Testis (tissue), 3 donors: ENCODE data around the gene ABCF3. TPM values are rescaled to one million over a fixed set of nuclear protein-coding genes. Genes with fewer than 3 reads are reported as not detected.
A peak's percentile ranks its signal among the peaks of the same experiment; 100 is the strongest.

Experiments used
- DNase-seq: peaks from one replicate; pipeline ENCODE4 v3.0.0-alpha.2; 2019
- H3K27ac ChIP-seq, 2 donors: fragments of 200-600 bp; sonication (generic); one replicate each; pipeline ENCODE4 v1.5.1; 2019
- H3K27me3 ChIP-seq: fragments of 200-600 bp; sonication (generic); one replicate; pipeline ENCODE4 v1.5.1; 2019
- H3K36me3 ChIP-seq: fragments of 200-600 bp; sonication (generic); one replicate; pipeline ENCODE4 v1.5.1; 2017; ENCODE audit warnings: low read depth; ENCODE audit errors: missing control alignments
- H3K4me1 ChIP-seq: fragments of 200-600 bp; sonication (generic); one replicate; pipeline ENCODE4 v1.5.1; 2019
- H3K4me3 ChIP-seq, 2 donors: fragments of 200-600 bp; sonication (generic); one replicate each; pipeline ENCODE4 v1.5.1; 2017 to 2019
- H3K9me3 ChIP-seq: fragments of 200-600 bp; sonication (generic); one replicate; pipeline ENCODE4 v1.5.1; 2017
- CTCF ChIP-seq, 3 experiments: fragments of 450-650 bp in 2 of 3; fragments of 200-600 bp in 1 of 3; sonication (generic) in 1 of 3; IDR thresholded peaks; one replicate each; pipeline ENCODE4 v1.5.1; 2016 to 2019; ENCODE audit warnings: antibody characterized with exemption in 3 of 3, mild to moderate bottlenecking in 2 of 3, moderate library complexity in 1 of 3
- POLR2A ChIP-seq: fragments of 450-650 bp; IDR thresholded peaks from one replicate; pipeline ENCODE4 v1.6.1; 2017; ENCODE audit warnings: antibody characterized with exemption, mild to moderate bottlenecking, moderate library complexity
- WGBS, 2 donors: methylation state at CpG; one replicate each; pipeline ENCODE4 v1.1.5; 2018; 5-methylcytosine and 5-hydroxymethylcytosine counted together
- intact Hi-C: fragments of 100-400 bp; cut with DNase I; formaldehyde crosslinking; loops from one replicate; pipeline ENCODE4 v1.15.1; 2023; ENCODE audit warnings: low total_unique reads
- polyA plus RNA-seq: library from polyadenylated mRNA; stranded (reverse); fragments of 350-450 nt; fragmentation: Illumina TruSeq; extraction: RNeasy Lipid Tissue Mini Kit (QIAGEN cat#74804); gene quantifications from one replicate; pipeline ENCODE4 v1.2.3, GENCODE V29; 2014; ENCODE audit warnings: low read depth, low replicate concordance; ENCODE audit not compliant: insufficient read depth
- total RNA-seq, 2 donors: library from RNA; depleted of rRNA; stranded (reverse); fragments of >200 nt; gene quantifications; one replicate each; pipeline ENCODE4 v1.2.3, GENCODE V29; 2016

Gene ABCF3
- total and polyA plus RNA-seq, 3 donors from 2014 or later, result 69.3 to 115 (median 111) TPM

GRCh38 chr3:184183679-184184078, 2.3 kb upstream of the ABCF3 start:
- H3K4me1 ChIP-seq, result peaks cover 21% of the 10 kb centered on the region
- no peak overlapping the region for H3K27ac ChIP-seq
- intact Hi-C loops, result no loop called here
- no peak overlapping the region for H3K4me3 ChIP-seq
- WGBS, 2 donors, result 81 to 83% methylated on average over 3 to 5 of the region's 5 CpGs
- no peak for DNase-seq
- peaks cover 6% of the 10 kb centered on the region for H3K36me3 ChIP-seq
- no peak for TF ChIP-seq CTCF (IDR thresholded peaks at IDR 0.05)
- no peaks in the 10 kb centered on the region for H3K9me3 ChIP-seq
- no peaks in the 10 kb centered on the region for H3K27me3 ChIP-seq

- intact Hi-C loops, result no loop called here
- H3K27ac ChIP-seq, result peak overlapping the region in 1 of 2 donors; percentile 89
- no peaks in the 10 kb centered on the region for H3K9me3 ChIP-seq
- no peak for DNase-seq
- no peak overlapping the region for H3K4me3 ChIP-seq
- 88 to 92% methylated on average over 18 of the region's 18 CpGs for WGBS, 2 donors
- peaks cover 6% of the 10 kb centered on the region for H3K36me3 ChIP-seq
- TF ChIP-seq POLR2A, result no peak
- TF ChIP-seq CTCF (IDR thresholded peaks at IDR 0.05), result no peak
- peaks cover 21% of the 10 kb centered on the region for H3K4me1 ChIP-seq
- no peaks in the 10 kb centered on the region for H3K27me3 ChIP-seq
Observed at GRCh38 chr3:184184546-184185230, 1.3 kb upstream of the ABCF3 start.

- Histone ChIP-seq H3K4me3 (peak overlapping the region; percentile 95 to 97), H3K27ac (peak overlapping the region; percentile 79 to 89), H3K36me3 (peaks cover 6% of the 10 kb centered on the region), H3K4me1 (peaks cover 21% of the 10 kb centered on the region), H3K27me3 (no peaks in the 10 kb centered on the region), H3K9me3 (no peaks in the 10 kb centered on the region)
- TF ChIP-seq CTCF (IDR thresholded peaks at IDR 0.05) (peak in 1 of 3 experiments; percentile 1), POLR2A (no peak)
- intact Hi-C loops, result no loop called here
- WGBS, 2 donors, result 3 to 12% methylated on average over 14 to 55 of the region's 55 CpGs
- peak; percentile 99 for DNase-seq
Observed at GRCh38 chr3:184185461-184186183, 377 bp upstream of the ABCF3 start.

- no peaks in the 10 kb centered on the region for H3K9me3 ChIP-seq
- no peak for DNase-seq
- peaks cover 21% of the 10 kb centered on the region for H3K4me1 ChIP-seq
- no peaks in the 10 kb centered on the region for H3K27me3 ChIP-seq
- no peaks in the 10 kb centered on the region for H3K36me3 ChIP-seq
- 3 to 8% methylated on average over 3 of the region's 3 CpGs for WGBS, 2 donors
- intact Hi-C loops, result no loop called here
- no peak for TF ChIP-seq POLR2A
- H3K27ac ChIP-seq, result no peak overlapping the region
- peak overlapping the region; percentile 95 to 97 for H3K4me3 ChIP-seq
Observed at GRCh38 chr3:184186902-184187207, 856 bp downstream of the ABCF3 start.

GRCh38 chr3:184188080-184188479, 2.1 kb downstream of the ABCF3 start:
- H3K36me3 ChIP-seq, result no peaks in the 10 kb centered on the region
- intact Hi-C loops, result no loop called here
- H3K4me1 ChIP-seq, result peaks cover 21% of the 10 kb centered on the region
- no peaks in the 10 kb centered on the region for H3K27me3 ChIP-seq
- no peak for DNase-seq
- WGBS, 2 donors, result 78 to 88% methylated on average over 11 to 17 of the region's 17 CpGs
- H3K27ac ChIP-seq, result no peak overlapping the region
- no peaks in the 10 kb centered on the region for H3K9me3 ChIP-seq
- no peak overlapping the region for H3K4me3 ChIP-seq
- no peak for TF ChIP-seq POLR2A
- TF ChIP-seq CTCF (IDR thresholded peaks at IDR 0.05), result no peak
